HG02763 (cell line): Measurements from ENCODE around the gene NOP56.
"Not testable (repeated sequence)": the region's sequence is repeated elsewhere in the genome, so short reads cannot be mapped to it uniquely, and the experiment has no call there.

Experiments
- ATAC-seq: cut with Tn5 transposase; IDR thresholded peaks from one replicate; pipeline ENCODE4 v1.9.1; 2021; ENCODE audit warnings: mild to moderate bottlenecking, moderate library complexity; ENCODE audit not compliant: unreplicated experiment

Gene NOP56

DNA sequence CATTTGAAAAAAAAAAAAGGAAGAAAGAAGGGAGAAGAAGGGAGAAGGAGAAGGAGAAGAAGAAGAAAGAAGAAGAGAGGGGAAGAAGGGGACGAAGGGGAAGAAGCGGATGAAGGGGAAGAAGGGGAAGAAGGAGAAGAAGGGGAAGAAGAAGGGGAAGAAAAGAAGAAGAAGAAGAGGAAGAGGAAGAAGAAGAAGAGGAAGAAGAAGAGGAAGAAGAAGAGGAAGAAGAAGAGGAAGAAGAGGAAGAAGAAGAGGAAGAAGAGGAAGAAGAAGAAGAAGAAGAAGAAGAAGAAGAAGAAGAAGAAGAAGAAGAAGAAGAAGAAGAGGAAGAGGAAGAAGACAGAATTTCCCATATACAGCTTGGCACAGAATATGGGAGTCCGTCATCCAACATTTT is 29.6 kb downstream of the NOP56 start:
- not testable (repeated sequence) for ATAC-seq

GRCh38 chr20:2684817-2685216 is 32.4 kb downstream of the NOP56 start:
- not testable (repeated sequence) for ATAC-seq

DNA sequence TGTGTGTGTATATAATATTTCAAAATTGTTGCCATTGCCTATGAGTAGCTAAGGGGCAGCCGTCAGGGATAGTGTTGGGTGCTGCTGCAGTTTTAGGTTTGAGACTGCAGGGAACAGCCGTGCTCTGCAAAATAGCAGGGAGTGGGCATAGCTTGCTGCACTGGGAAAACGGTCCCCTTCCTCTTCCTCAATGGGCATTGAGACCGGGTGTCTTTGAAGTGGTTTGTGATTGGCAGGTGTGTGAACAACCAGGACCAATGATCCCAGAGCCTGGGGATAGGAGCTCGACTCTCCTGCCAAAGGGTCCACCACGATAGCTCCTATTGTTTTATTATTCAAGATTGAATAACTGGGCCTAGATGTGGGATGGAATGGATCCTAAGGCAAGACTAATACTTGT is 35.1 kb downstream of the NOP56 start:
- ATAC-seq = no peak

GRCh38 chr20:2688041-2688591 is 35.7 kb downstream of the NOP56 start:
- ATAC-seq = no peak

GRCh38 chr20:2690213-2690612 is 37.8 kb downstream of the NOP56 start:
- no peak for ATAC-seq

DNA sequence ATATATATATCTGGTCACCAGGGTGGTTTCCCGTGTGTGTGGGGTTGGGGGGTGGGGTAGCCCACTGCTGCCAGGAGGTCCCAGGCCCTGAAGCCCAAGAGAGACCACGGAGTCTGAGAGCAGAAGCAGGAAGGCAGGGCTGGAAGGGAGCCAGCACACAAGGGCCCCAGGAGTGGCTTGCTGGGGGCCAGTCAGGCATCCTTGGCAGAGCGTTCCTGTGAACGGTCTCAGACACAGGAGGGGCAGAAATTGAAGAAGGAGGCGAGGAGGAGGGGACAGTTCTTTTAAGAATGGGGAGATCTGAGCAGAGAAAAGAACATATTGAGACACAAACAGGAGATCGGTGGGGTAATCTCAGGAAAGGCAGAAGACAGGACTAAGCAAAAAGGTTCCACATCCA is 38.3 kb downstream of the NOP56 start:
- ATAC-seq = no peak

DNA sequence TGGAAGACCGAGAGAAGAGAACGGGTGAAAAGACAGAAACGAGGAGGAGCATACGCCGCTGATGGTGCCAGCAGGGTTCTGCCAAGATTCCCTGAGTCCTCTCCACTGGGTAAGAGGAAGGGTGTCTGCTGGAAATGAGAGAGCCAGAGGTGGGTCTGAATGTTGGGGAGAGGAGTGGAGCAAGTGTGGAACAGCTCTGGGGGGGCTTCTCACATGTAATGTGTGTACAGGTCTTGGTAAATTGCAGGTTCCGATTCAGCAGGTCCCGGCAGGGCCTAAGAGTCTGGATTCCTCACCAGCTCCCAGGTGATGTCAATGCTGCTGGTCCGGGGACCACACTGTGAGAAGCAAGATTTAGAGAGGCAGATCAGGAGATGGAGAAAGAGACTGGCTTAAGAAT is 38.7 kb downstream of the NOP56 start:
- ATAC-seq = no peak

DNA sequence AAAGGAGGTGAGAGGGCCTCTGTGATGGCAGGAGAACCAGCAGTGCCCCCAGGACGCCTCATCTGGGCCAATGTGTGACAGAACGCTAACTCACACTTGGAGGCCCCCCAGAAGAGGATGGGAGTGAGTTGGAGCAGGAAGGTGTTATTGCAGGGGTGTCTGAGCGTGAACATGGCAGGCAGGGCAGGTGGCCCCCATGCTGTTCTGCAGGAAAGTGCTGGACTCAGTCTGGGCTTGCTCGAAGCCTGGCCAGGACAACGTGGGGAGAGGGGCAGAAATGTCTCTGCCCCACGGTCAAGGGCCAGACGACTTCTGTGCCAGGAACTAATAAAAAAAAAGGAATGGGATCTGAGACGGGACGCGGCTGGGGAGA is 39.2 kb downstream of the NOP56 start:
- ATAC-seq = no peak

DNA sequence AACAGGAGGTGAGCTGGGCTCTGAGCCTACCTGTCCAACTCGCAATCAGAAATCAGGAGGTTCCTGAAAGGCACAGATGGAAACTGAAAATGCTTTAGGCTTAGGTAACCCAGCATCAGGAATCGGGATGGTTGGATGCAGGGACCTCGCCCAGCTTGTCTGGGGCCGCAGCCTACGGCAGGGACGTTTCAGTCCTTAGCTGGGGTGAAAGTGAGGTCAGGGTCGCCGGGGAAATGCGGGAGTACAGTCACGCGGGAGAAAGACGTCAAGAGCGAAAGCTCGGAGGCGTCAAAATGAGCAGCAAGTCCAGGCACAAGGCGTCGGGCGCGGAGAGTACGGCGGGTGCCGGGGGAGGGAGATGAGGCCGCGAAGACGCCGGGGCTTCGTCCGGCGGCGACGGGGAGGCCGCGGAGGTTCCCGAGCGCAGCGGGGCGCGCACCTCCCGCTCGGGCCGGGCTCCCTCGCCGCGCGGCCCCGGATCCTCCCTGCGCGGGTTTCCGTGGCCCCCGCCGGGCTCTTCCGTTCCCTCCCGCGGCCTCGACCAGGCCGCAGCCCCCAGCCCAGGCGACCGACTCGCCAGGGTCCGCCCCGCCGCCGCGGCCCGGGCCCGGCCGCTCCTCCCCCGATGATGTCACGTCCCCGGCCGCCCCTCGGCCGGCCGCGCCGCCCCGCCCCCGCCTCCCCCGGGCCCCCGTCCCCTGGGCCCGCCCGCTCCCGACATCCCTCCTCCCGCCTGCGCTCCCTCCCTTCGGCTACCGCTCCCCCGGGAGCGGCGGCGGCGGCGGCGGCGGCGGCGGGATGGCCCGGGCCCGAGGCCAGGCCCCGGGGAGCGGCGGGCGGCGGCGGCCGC is 39.8 kb downstream of the NOP56 start, which contains the start of gene EBF4:
Gene EBF4 (plus strand): TSS at position 745 of the 850 bp plus-strand sequence. CDS start 866 bp downstream, outside the sequence.
- ATAC-seq = no peak

DNA sequence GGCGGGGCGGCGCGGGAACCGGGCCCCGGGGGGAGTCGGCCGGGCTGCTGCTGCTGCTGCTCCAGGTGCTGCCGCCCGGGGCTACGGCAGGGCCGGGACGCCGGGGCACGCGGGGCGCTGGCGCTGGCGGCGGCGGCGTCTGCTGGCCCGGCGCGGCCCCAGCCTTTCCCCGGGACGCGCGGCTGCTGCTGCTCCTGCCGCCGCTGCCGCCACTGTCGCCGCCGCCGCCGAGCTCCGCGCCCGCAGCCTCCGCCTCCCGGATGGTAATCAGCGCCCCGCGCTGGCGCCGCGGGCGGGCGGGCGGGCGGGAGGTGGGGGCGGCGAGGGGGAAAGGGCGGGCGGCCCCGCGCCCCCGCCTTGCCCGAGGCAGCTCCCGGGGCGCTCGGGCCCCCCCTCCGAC is 40.5 kb downstream of the NOP56 start:
- ATAC-seq = no peak

DNA sequence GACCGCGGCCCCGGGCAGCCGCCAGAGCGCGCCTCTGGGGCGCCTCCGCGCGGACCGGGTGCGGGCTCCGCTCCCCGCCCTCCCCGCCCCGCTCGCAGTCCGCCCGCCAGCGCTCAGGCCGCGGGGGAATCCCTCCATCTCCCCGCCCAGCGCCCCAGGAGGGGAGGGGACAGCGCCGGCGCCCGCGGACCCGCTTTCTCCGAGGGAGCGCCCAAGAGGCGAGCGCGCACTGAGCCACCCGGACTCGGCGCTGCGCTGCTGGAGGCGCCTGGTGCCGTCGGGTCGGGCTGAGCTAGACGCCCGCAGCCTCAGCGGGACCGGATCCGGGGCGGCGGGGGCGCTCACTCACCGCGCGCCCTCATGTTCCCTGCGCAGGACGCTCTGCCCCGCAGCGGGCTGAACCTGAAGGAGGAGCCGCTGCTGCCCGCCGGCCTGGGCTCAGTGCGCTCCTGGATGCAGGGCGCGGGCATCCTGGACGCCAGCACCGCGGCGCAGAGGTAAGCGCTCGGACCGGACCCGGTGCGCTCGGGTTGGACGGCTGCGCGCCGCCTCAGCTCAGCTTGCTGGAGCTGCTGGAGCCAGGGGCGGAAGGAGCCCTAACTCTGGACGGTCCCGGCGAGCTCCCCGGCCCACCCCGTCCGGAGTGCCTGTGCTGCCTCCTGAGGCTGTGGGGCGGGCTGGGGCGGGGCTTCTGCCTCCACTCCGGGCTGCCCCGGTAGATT is 41.0 kb downstream of the NOP56 start:
- ATAC-seq = no peak

DNA sequence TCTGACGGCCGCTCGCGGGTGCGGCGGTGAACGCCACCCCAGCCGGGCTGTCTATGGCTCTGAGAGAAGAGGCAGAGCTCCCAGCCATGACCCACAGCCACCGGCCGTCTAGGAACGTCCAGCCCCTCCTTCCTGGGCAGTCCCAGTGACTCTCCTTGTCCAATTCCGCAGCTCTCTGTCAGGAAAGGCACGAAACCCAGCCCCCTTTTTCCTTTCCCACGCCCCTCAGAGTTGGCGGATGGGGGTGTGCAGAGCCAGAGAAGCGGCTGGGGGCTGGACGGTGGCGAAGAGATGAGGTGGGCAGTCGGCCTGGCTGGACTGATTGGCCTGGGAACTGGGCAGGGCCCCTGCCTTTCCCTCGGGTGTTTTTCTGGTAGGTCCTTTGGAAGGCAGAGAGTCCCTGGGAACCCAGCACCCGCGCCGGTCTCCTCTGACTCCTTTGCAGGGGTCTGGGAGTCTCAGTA is 41.6 kb downstream of the NOP56 start:
- no peak for ATAC-seq

DNA sequence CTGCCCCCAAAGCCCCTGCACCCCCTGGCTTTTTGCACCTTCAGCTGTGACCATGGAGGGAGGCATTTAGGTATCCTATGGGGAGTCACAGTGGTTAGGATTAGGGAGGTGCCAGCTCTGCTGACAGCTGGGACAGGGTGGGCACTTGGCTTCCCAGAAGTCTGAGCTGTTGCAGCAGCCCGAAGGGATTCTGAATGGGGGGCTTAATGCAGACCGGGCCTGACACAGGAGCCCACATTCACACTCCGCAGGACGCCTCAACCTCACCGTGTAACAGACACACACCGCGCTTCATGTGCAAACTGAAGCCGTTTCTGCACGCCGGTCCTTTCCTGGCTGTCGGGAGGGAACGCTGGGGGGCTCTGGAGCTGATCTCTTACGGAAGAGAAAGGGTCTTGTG is 42.1 kb downstream of the NOP56 start:
- ATAC-seq = no peak

DNA sequence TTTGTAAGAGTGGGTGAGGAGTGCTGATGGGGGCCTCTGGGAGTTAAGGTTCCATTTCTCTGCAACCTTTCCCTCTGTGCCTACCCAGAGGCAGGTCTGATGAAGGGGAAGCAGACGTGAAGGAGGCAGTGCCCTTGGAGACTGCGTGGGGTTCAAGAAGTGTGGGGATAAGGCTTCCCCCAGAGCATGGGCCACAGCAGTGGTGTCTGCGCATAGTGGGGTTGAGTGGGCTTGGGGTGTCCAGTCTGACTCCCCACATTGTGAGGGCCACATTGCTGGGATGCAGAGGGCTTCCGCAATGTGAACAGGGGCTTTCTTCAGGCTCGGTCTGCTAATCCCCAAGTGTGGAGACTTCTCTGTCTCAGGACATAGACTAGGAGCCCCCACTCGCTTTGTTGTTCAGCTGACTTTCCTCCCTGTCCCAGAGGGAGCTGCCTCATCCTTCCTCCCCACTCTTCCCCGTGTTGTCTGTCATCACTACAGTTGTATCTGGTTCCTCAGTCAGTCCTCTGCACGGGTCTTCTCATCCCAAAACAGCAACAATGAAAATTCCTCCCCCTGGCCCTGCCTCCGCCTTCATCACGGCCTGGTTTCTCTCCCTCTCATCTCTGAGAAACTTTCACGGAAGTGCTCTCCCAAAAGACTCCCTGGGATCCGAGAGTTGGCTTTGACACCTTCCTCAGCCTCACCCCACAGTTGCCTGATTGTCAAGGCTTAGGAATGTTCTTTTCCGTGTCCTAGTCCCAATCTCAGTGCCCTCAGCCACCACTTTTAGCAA is 43.0 kb downstream of the NOP56 start:
- no peak for ATAC-seq

GRCh38 chr20:2695984-2696525 is 43.6 kb downstream of the NOP56 start:
- not testable (repeated sequence) for ATAC-seq

GRCh38 chr20:2696646-2697045 is 44.2 kb downstream of the NOP56 start:
- no peak for ATAC-seq

GRCh38 chr20:2697768-2698167 is 45.3 kb downstream of the NOP56 start:
- ATAC-seq = no peak

- ATAC-seq = no peak
These were observed 45.9 kb downstream of the NOP56 start for GRCh38 chr20:2698186-2698817.

DNA sequence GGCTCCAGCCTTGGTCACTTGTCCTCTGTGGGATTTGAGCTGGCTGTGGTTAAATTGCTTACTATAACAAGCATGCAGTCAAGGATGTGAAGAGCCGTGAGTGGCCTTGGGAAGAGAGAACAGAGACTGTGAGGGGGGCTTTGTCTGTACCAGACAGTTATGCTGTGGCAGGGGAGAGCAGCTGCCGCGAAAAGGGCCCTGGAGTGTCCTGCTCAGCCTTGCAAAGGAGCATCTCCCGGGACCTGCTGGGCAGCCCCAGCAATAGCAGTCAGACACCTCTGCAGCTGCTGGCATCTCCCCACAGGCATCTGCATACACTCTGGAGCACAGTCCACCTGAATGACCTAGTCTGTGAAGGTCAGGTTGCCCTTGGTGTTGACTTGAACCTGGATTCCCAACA is 46.5 kb downstream of the NOP56 start:
- no peak for ATAC-seq

GRCh38 chr20:2699775-2700413 is 47.5 kb downstream of the NOP56 start:
- ATAC-seq = no peak
